ENCODE results near the gene PPEF1.

- TF ChIP-seq CTCF (IDR thresholded peaks at IDR 0.05) (no peak), POLR2A (IDR thresholded peaks at IDR 0.05) (no peak)
Observed at GRCh38 chrX:18661273-18661672, 46.2 kb upstream of the PPEF1 start.
